Panc1 (cell line): ENCODE measurements around the gene STC2.

Experiments used
- SIN3A ChIP-seq: IDR thresholded peaks from 2 replicates; pipeline ENCODE4 v1.6.1; 2012; ENCODE audit warnings: low read depth, mild to moderate bottlenecking, low read length, moderate library complexity, borderline replicate concordance; ENCODE audit not compliant: insufficient read depth
- TCF7L2 ChIP-seq: IDR thresholded peaks from 2 replicates; pipeline ENCODE4 v1.6.1; 2011; ENCODE audit warnings: mild to moderate bottlenecking, low read depth, low read length, inconsistent platforms
- TF ChIP-seq, protein P1 (sequence below): fragments of 450-650 bp; IDR thresholded peaks from 2 replicates; pipeline ENCODE4 v1.5.1; 2017; ENCODE audit warnings: mild to moderate bottlenecking
- TF ChIP-seq, protein P2 (sequence below), 2 experiments: IDR thresholded peaks; 2 replicates each; pipeline ENCODE4 v1.6.1; 2011 to 2012; ENCODE audit warnings: low read depth in 2 of 2, control low read depth in 1 of 2, low read length in 1 of 2, mild to moderate bottlenecking in 1 of 2, moderate library complexity in 1 of 2; ENCODE audit not compliant: insufficient read depth in 1 of 2

DNA sequence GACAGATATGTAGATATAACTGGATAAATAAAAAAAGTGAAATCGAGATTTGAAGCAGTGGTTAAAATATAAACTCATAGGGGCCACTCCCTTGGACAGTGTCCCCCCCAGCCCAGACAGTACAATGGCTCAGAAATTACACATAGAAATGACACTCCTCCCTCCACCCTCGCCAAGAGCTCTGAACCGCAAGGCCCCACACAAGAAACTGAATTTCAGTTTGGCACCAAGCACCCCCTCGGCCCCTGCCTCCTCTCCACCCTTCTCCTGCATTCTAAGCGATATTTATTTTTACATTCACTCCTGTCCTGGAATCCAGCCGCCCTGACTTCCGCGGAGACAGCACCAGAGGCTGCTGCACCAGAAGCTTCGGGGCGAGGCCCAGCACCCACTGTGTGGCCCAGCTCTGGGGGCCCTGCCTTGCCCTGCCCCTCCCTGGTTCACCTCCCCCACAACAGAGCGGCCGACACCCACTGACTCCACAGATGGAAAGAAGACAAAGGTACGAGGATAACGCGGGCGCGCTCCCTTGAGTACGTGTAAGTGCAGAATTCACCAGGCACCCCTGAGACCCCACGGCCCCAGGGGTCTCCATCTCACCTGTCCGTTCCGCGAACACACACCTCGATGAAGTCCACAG, 11.0 kb downstream of the STC2 start:
- TF ChIP-seq, protein P1, sequence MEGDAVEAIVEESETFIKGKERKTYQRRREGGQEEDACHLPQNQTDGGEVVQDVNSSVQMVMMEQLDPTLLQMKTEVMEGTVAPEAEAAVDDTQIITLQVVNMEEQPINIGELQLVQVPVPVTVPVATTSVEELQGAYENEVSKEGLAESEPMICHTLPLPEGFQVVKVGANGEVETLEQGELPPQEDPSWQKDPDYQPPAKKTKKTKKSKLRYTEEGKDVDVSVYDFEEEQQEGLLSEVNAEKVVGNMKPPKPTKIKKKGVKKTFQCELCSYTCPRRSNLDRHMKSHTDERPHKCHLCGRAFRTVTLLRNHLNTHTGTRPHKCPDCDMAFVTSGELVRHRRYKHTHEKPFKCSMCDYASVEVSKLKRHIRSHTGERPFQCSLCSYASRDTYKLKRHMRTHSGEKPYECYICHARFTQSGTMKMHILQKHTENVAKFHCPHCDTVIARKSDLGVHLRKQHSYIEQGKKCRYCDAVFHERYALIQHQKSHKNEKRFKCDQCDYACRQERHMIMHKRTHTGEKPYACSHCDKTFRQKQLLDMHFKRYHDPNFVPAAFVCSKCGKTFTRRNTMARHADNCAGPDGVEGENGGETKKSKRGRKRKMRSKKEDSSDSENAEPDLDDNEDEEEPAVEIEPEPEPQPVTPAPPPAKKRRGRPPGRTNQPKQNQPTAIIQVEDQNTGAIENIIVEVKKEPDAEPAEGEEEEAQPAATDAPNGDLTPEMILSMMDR, result no peak
- TF ChIP-seq TCF7L2 (no peak), SIN3A (no peak)
- TF ChIP-seq, protein P2, sequence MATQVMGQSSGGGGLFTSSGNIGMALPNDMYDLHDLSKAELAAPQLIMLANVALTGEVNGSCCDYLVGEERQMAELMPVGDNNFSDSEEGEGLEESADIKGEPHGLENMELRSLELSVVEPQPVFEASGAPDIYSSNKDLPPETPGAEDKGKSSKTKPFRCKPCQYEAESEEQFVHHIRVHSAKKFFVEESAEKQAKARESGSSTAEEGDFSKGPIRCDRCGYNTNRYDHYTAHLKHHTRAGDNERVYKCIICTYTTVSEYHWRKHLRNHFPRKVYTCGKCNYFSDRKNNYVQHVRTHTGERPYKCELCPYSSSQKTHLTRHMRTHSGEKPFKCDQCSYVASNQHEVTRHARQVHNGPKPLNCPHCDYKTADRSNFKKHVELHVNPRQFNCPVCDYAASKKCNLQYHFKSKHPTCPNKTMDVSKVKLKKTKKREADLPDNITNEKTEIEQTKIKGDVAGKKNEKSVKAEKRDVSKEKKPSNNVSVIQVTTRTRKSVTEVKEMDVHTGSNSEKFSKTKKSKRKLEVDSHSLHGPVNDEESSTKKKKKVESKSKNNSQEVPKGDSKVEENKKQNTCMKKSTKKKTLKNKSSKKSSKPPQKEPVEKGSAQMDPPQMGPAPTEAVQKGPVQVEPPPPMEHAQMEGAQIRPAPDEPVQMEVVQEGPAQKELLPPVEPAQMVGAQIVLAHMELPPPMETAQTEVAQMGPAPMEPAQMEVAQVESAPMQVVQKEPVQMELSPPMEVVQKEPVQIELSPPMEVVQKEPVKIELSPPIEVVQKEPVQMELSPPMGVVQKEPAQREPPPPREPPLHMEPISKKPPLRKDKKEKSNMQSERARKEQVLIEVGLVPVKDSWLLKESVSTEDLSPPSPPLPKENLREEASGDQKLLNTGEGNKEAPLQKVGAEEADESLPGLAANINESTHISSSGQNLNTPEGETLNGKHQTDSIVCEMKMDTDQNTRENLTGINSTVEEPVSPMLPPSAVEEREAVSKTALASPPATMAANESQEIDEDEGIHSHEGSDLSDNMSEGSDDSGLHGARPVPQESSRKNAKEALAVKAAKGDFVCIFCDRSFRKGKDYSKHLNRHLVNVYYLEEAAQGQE (IDR thresholded peaks at IDR 0.05; ENCODE audit: insufficient read depth in 1 of 2, low read depth in 2 of 2, low read length in 1 of 2), result no peak
